ENCODE results near the gene SMYD3. TPM values are rescaled to one million over a fixed set of nuclear protein-coding genes. Genes with fewer than 3 reads are reported as not detected.

SMYD3 gene
- total RNA-seq, 1 experiment from 2014 or later: 25.5 TPM

- no peaks in the 10 kb centered on the region for H4K20me1 ChIP-seq (ENCODE audit: control insufficient read depth, insufficient read depth, insufficient read length)
- H3K27me3 ChIP-seq (ENCODE audit: insufficient read depth, low read length): no peaks in the 10 kb centered on the region
- Mint-ChIP-seq H3K4me3 (no peak overlapping the region), H3K9me3 (peaks cover 3 to 5% of the 10 kb centered on the region in 2 experiments; a peak in 1 of 5 replicates), H3K27me3 (ENCODE audit: low read depth) (peaks cover under 1% of the 10 kb centered on the region; the same call in 1 of the 2 replicates), H3K36me3 (ENCODE audit: insufficient read depth in 1 of 3, low read depth in 3 of 3) (peaks cover 1 to 3% (median 2%) of the 10 kb centered on the region in 3 experiments; a peak in 2 of 7 replicates), H3K27ac (no peak overlapping the region), H3K4me1 (no peaks in the 10 kb centered on the region)
- no peaks in the 10 kb centered on the region for H3K79me2 ChIP-seq (ENCODE audit: insufficient read depth, low read length)
- H3T11ph ChIP-seq (ENCODE audit: low read length): no peak overlapping the region
- H2BK15ac ChIP-seq (ENCODE audit: low read depth, low read length): no peak overlapping the region
- no peak overlapping the region for H2BK12ac ChIP-seq (ENCODE audit: insufficient read length, low read depth, low read length)
- no peak overlapping the region for H2AK5ac ChIP-seq (ENCODE audit: insufficient read length, low read length)
- H3K4ac ChIP-seq (ENCODE audit: low read depth, low read length): no peak overlapping the region
- no peak overlapping the region for H4K91ac ChIP-seq (ENCODE audit: insufficient read length, low read depth, low read length)
- H2AFZ ChIP-seq (ENCODE audit: low read length): no peak overlapping the region
- H3K14ac ChIP-seq (ENCODE audit: insufficient read depth, low read length): no peak overlapping the region
- no peaks in the 10 kb centered on the region for H3K23me2 ChIP-seq (ENCODE audit: insufficient read length, low read depth, low read length, poor library complexity, severe bottlenecking)
- H4K5ac ChIP-seq (ENCODE audit: insufficient read length, low read depth, low read length): no peak overlapping the region
- H3K23ac ChIP-seq (ENCODE audit: insufficient read length, low read depth, low read length): no peak overlapping the region
- H4K8ac ChIP-seq (replicated peaks; ENCODE audit: insufficient read length, low read depth, low read length): no peak overlapping the region
- H2BK5ac ChIP-seq (ENCODE audit: insufficient read length, low read length): no peak overlapping the region
- no peak overlapping the region for H3K9ac ChIP-seq (ENCODE audit: extremely low read depth, insufficient read length, low read length)
- no peak overlapping the region for H2BK20ac ChIP-seq (ENCODE audit: low read depth, low read length, poor library complexity, severe bottlenecking)
- no peaks in the 10 kb centered on the region for H3K9me3 ChIP-seq (ENCODE audit: control insufficient read depth, low read depth, low read length)
- H3K27ac ChIP-seq (ENCODE audit: insufficient read length, low read depth, low read length): no peak overlapping the region
- no CpG with 5 or more reads among the region's 13 CpGs for WGBS (ENCODE audit: extremely low coverage, insufficient read length, low lambda C conversion rate)
- no peaks in the 10 kb centered on the region for H3K4me1 ChIP-seq (ENCODE audit: insufficient read depth, low read length)
- TF ChIP-seq, protein P1, sequence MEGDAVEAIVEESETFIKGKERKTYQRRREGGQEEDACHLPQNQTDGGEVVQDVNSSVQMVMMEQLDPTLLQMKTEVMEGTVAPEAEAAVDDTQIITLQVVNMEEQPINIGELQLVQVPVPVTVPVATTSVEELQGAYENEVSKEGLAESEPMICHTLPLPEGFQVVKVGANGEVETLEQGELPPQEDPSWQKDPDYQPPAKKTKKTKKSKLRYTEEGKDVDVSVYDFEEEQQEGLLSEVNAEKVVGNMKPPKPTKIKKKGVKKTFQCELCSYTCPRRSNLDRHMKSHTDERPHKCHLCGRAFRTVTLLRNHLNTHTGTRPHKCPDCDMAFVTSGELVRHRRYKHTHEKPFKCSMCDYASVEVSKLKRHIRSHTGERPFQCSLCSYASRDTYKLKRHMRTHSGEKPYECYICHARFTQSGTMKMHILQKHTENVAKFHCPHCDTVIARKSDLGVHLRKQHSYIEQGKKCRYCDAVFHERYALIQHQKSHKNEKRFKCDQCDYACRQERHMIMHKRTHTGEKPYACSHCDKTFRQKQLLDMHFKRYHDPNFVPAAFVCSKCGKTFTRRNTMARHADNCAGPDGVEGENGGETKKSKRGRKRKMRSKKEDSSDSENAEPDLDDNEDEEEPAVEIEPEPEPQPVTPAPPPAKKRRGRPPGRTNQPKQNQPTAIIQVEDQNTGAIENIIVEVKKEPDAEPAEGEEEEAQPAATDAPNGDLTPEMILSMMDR (conservative IDR thresholded peaks at IDR 0.05): no peak
- H3K79me1 ChIP-seq (ENCODE audit: insufficient read depth, low read depth, low read length, poor library complexity, severe bottlenecking): no peaks in the 10 kb centered on the region
- DNase-seq: no peak
- no peak overlapping the region for H3K56ac ChIP-seq (ENCODE audit: insufficient read length, low read depth, low read length)
- no peak overlapping the region for H2BK120ac ChIP-seq (ENCODE audit: low read depth, low read length, poor library complexity, severe bottlenecking)
- no peak overlapping the region for H3K18ac ChIP-seq (ENCODE audit: insufficient read length, low read depth, low read length)
- no peak overlapping the region for H3K4me2 ChIP-seq (ENCODE audit: insufficient read depth, insufficient read length, low read length)
Measured at GRCh38 chr1:245823408-245824147, 683.5 kb downstream of the SMYD3 start.

Measured in H9 (cell line).